CD4-positive, alpha-beta T cell treated with Interleukin-6 for 4 hours (primary cell): ENCODE measurements around the gene RNF114.
A peak's percentile ranks its signal among the peaks of the same experiment; 100 is the strongest.
"Not testable (repeated sequence)": the region's sequence is repeated elsewhere in the genome, so short reads cannot be mapped to it uniquely, and the experiment has no call there.

Experiments
- DNase-seq: peaks from one replicate; pipeline ENCODE4 v3.0.0-alpha.2; 2020; ENCODE audit warnings: mixed read lengths

RNF114 gene

GRCh38 chr20:49928411-49929141 lies 7.6 kb upstream of the RNF114 start:
- DNase-seq, result peak; percentile 87

- DNase-seq, result no peak
These were observed 7.1 kb upstream of the RNF114 start for GRCh38 chr20:49929142-49929494.

GRCh38 chr20:49935746-49936152 lies 448 bp upstream of the RNF114 start:
- no peak for DNase-seq

GRCh38 chr20:49937027-49937929 lies 1.1 kb downstream of the RNF114 start:
- DNase-seq, result peak; percentile 22

- no peak for DNase-seq
These were observed 2.3 kb downstream of the RNF114 start for GRCh38 chr20:49938173-49939163.

- no peak for DNase-seq
These were observed 5.3 kb downstream of the RNF114 start for GRCh38 chr20:49941456-49941855.

GRCh38 chr20:49942303-49942702 lies 6.1 kb downstream of the RNF114 start:
- DNase-seq, result no peak

GRCh38 chr20:49942942-49943341 lies 6.7 kb downstream of the RNF114 start:
- no peak for DNase-seq

- DNase-seq, result no peak
These were observed 9.1 kb downstream of the RNF114 start for GRCh38 chr20:49945306-49945700.

- no peak for DNase-seq
These were observed 9.7 kb downstream of the RNF114 start for GRCh38 chr20:49945701-49946477.

GRCh38 chr20:49948178-49948577 lies 12.0 kb downstream of the RNF114 start:
- no peak for DNase-seq

GRCh38 chr20:49948809-49949507 lies 12.8 kb downstream of the RNF114 start:
- no peak for DNase-seq

GRCh38 chr20:49951151-49951550 lies 15.0 kb downstream of the RNF114 start:
- no peak for DNase-seq

- no peak for DNase-seq
These were observed 19.0 kb downstream of the RNF114 start for GRCh38 chr20:49955167-49955566.

GRCh38 chr20:49955830-49956396 lies 19.7 kb downstream of the RNF114 start:
- not testable (repeated sequence) for DNase-seq

- DNase-seq, result no peak
These were observed 20.5 kb downstream of the RNF114 start for GRCh38 chr20:49956689-49957088.

- not testable (repeated sequence) for DNase-seq
These were observed 21.1 kb downstream of the RNF114 start for GRCh38 chr20:49957089-49957938.

- no peak for DNase-seq
These were observed 25.2 kb downstream of the RNF114 start for GRCh38 chr20:49961413-49961812.

- peak; percentile 5 for DNase-seq
These were observed 29.0 kb downstream of the RNF114 start for GRCh38 chr20:49964964-49965780.
